HG03039 (cell line): Measurements from ENCODE around the gene RESP18.

ENCODE experiments used
- ATAC-seq: cut with Tn5 transposase; IDR thresholded peaks from one replicate; pipeline ENCODE4 v1.9.1; 2021; ENCODE audit warnings: mild to moderate bottlenecking, moderate library complexity; ENCODE audit not compliant: unreplicated experiment

RESP18 gene

GRCh38 chr2:219278655-219279150, 53.8 kb downstream of the RESP18 start:
- ATAC-seq: no peak

GRCh38 chr2:219277703-219278654, 54.6 kb downstream of the RESP18 start:
- ATAC-seq: no peak
